A549 (cell line): Measurements from ENCODE around the gene SSBP2.
A peak's percentile ranks its signal among the peaks of the same experiment; 100 is the strongest.

Experiments
- BHLHE40 ChIP-seq: IDR thresholded peaks from 2 replicates; pipeline ENCODE4 v1.6.1; 2012; ENCODE audit warnings: low read depth, low read length, inconsistent platforms
- CEBPB ChIP-seq, 2 experiments: fragments of >200 bp in 1 of 2; sonication (Bioruptor Twin) in 1 of 2; formaldehyde crosslinking in 1 of 2; IDR thresholded peaks; 2 replicates each; pipeline ENCODE4 v1.6.1; 2012 to 2016
- CHD2 ChIP-seq: fragments of 150-350 bp; IDR thresholded peaks from 2 replicates; pipeline ENCODE4 v1.6.1; 2014; ENCODE audit warnings: low read length; ENCODE audit not compliant: partially characterized antibody
- CTCF ChIP-seq: fragments of >200 bp; sonication (Bioruptor Twin); formaldehyde crosslinking; IDR thresholded peaks from 3 replicates; pipeline ENCODE4 v1.5.1; 2016
- EP300 ChIP-seq, 2 experiments: fragments of >200 bp; sonication (Bioruptor Twin); formaldehyde crosslinking; IDR thresholded peaks; 2 replicates in 1 of 2; 3 replicates in 1 of 2; pipeline ENCODE4 v1.6.1; 2016 to 2017
- PBX3 ChIP-seq: IDR thresholded peaks from 2 replicates; pipeline ENCODE4 v1.6.1; 2012
- POLR2A ChIP-seq: IDR thresholded peaks from 2 replicates; pipeline ENCODE4 v1.6.1; 2012; ENCODE audit warnings: mild to moderate bottlenecking, low read length
- RAD21 ChIP-seq, 2 experiments: fragments of >200 bp in 1 of 2; sonication (Bioruptor Twin) in 1 of 2; formaldehyde crosslinking in 1 of 2; IDR thresholded peaks in 1 of 2; conservative IDR thresholded peaks in 1 of 2; 2 replicates in 1 of 2; 3 replicates in 1 of 2; pipeline ENCODE4 v1.6.1; 2012 to 2018; ENCODE audit warnings: inconsistent platforms in 1 of 2
- RCOR1 ChIP-seq: fragments of 150-350 bp; IDR thresholded peaks from 2 replicates; pipeline ENCODE4 v1.6.1; 2014; ENCODE audit warnings: antibody characterized with exemption, low read length, low read depth
- RFX5 ChIP-seq: fragments of 450-650 bp; IDR thresholded peaks from 2 replicates; pipeline ENCODE4 v1.7.1; 2014; ENCODE audit warnings: antibody characterized with exemption, mild to moderate bottlenecking, moderate library complexity
- TFCP2L1 ChIP-seq: fragments of 250-450 bp; sonication (Bioruptor Pico); IDR thresholded peaks from 2 replicates; pipeline ENCODE4 v1.5.0; 2021; ENCODE audit warnings: mild to moderate bottlenecking
- TF ChIP-seq, protein P1 (sequence below): fragments of 450-650 bp; IDR thresholded peaks from 2 replicates; pipeline ENCODE4 v1.6.1; 2014; ENCODE audit warnings: antibody characterized with exemption
- TF ChIP-seq, protein P2 (sequence below): IDR thresholded peaks from 2 replicates; pipeline ENCODE4 v1.6.1; 2012

GRCh38 chr5:81513982-81514381, 236.9 kb downstream of the SSBP2 start:
- TF ChIP-seq POLR2A (no peak), RFX5 (no peak), CTCF (peak; percentile 40; the same call in 1 of the 3 replicates), EP300 (IDR thresholded peaks at IDR 0.05) (no peak), PBX3 (no peak), BHLHE40 (no peak), TFCP2L1 (no peak), RCOR1 (no peak), RAD21 (conservative IDR thresholded peaks at IDR 0.05 in 1 of 2, IDR thresholded peaks at IDR 0.05 in 1 of 2) (peak; percentile 37 to 49; a peak in 4 of 5 replicates), CEBPB (IDR thresholded peaks at IDR 0.05) (no peak), CHD2 (no peak)
- TF ChIP-seq, protein P1, sequence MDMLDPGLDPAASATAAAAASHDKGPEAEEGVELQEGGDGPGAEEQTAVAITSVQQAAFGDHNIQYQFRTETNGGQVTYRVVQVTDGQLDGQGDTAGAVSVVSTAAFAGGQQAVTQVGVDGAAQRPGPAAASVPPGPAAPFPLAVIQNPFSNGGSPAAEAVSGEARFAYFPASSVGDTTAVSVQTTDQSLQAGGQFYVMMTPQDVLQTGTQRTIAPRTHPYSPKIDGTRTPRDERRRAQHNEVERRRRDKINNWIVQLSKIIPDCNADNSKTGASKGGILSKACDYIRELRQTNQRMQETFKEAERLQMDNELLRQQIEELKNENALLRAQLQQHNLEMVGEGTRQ = no peak
- TF ChIP-seq, protein P2, sequence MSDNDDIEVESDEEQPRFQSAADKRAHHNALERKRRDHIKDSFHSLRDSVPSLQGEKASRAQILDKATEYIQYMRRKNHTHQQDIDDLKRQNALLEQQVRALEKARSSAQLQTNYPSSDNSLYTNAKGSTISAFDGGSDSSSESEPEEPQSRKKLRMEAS = no peak
